Common myeloid progenitor, CD34-positive (primary cell): ENCODE data around the gene AGBL2.
"Not testable (repeated sequence)": the region's sequence is repeated elsewhere in the genome, so short reads cannot be mapped to it uniquely, and the experiment has no call there.

Experiments used
- CTCF ChIA-PET: fragments of 350-600 bp; sonication (Branson Sonifier 250); formaldehyde crosslinking; loops from one replicate; lab custom pipeline; 2021; ENCODE audit warnings: antibody characterized with exemption; lab: Charles Lee
- POLR2A ChIA-PET: fragments of 350-600 bp; sonication (Branson Sonifier 250); formaldehyde crosslinking; loops from one replicate; lab custom pipeline; 2021; ENCODE audit warnings: antibody characterized with exemption; lab: Charles Lee
- DNase-seq, 3 donors: peaks; one replicate each; pipeline versions ENCODE4 v3.0.0 to v3.0.0-alpha.2; 2013
- H3K27ac ChIP-seq, 2 experiments: 1 replicate in 1 of 2; 2 replicates in 1 of 2; pipeline ENCODE4 v1.7.0; 2013; ENCODE audit warnings: inconsistent platforms in 2 of 2, low read length in 2 of 2, mild to moderate bottlenecking in 2 of 2, low read depth in 1 of 2, moderate library complexity in 1 of 2; ENCODE audit not compliant: severe bottlenecking in 2 of 2, insufficient read depth in 1 of 2, poor library complexity in 1 of 2
- H3K27me3 ChIP-seq, 5 experiments: replicated peaks in 2 of 5; 1 replicate in 3 of 5; 2 replicates in 2 of 5; pipeline versions ENCODE4 v1.6.1 to v1.7.0; 2013; ENCODE audit warnings: low read length in 4 of 5, mild to moderate bottlenecking in 2 of 5, moderate library complexity in 2 of 5, inconsistent platforms in 1 of 5; ENCODE audit not compliant: insufficient read depth in 5 of 5, control insufficient read depth in 4 of 5
- H3K36me3 ChIP-seq, 4 experiments: 1 replicate in 2 of 4; 2 replicates in 2 of 4; pipeline versions ENCODE4 v1.6.1 to v1.7.0; 2013; ENCODE audit warnings: low read length in 3 of 4, control low read depth in 1 of 4, mild to moderate bottlenecking in 1 of 4; ENCODE audit not compliant: control insufficient read depth in 4 of 4, insufficient read depth in 4 of 4
- H3K4me1 ChIP-seq, 4 experiments: 1 replicate in 3 of 4; 2 replicates in 1 of 4; pipeline versions ENCODE4 v1.6.1 to v1.7.1; 2013; ENCODE audit warnings: low read length in 3 of 4, mild to moderate bottlenecking in 3 of 4, control low read depth in 1 of 4, inconsistent platforms in 1 of 4, moderate library complexity in 1 of 4; ENCODE audit not compliant: control insufficient read depth in 4 of 4, insufficient read depth in 4 of 4; ENCODE audit errors: control extremely low read depth in 1 of 4
- H3K4me3 ChIP-seq, 7 experiments: 1 replicate in 4 of 7; 2 replicates in 3 of 7; pipeline versions ENCODE4 v1.5.1 to v1.7.0; 2013; ENCODE audit warnings: mild to moderate bottlenecking in 7 of 7, low read length in 6 of 7, moderate library complexity in 6 of 7, inconsistent platforms in 2 of 7, low read depth in 2 of 7, control low read depth in 1 of 7; ENCODE audit not compliant: insufficient read depth in 4 of 7, control insufficient read depth in 1 of 7; ENCODE audit errors: extremely low read depth in 1 of 7
- H3K9me3 ChIP-seq, 5 experiments: 1 replicate in 4 of 5; 2 replicates in 1 of 5; pipeline versions ENCODE4 v1.6.1 to v1.7.1; 2013; ENCODE audit warnings: low read length in 4 of 5, mild to moderate bottlenecking in 2 of 5, inconsistent platforms in 1 of 5, low read depth in 1 of 5, moderate library complexity in 1 of 5; ENCODE audit not compliant: control insufficient read depth in 4 of 5, insufficient read depth in 2 of 5; ENCODE audit errors: control extremely low read depth in 1 of 5
- WGBS: methylation state at CpG from one replicate; pipeline ENCODE4 v1.1.5; 2013; ENCODE audit not compliant: insufficient coverage; 5-methylcytosine and 5-hydroxymethylcytosine counted together

The AGBL2 gene

GRCh38 chr11:47642099-47642855, 72.9 kb downstream of the AGBL2 start, which contains the start of gene MTCH2:
TSS of gene MTCH2 (minus strand) at chr11:47642559. CDS start at chr11:47642465, 94 bp downstream.
- CTCF ChIA-PET, result no interaction called here
- 0% methylated on average over 71 of the region's 78 CpGs for WGBS
- Histone ChIP-seq H3K9me3 (no peaks in the 10 kb centered on the region), H3K4me1 (peaks cover 8 to 20% (median 14%) of the 10 kb centered on the region in 4 experiments), H3K27ac (peak within 1 kb of the TSS; percentile 86 to 95), H3K4me3 (peak within 1 kb of the TSS; percentile 85 to 96 (median 86)), H3K27me3 (no peaks in the 10 kb centered on the region), H3K36me3 (peaks cover 2 to 20% (median 8%) of the 10 kb centered on the region in 4 experiments)
- POLR2A ChIA-PET, result no interaction called here
- DNase-seq, result peak; percentile 96

- H3K36me3 ChIP-seq, result peaks cover 2 to 23% (median 9%) of the 10 kb centered on the region in 4 experiments
- 7% methylated on average over 3 of the region's 14 CpGs for WGBS
- H3K4me1 ChIP-seq, result peaks cover 8 to 20% (median 14%) of the 10 kb centered on the region in 4 experiments
- peak overlapping the region; percentile 85 to 96 (median 86) for H3K4me3 ChIP-seq
- DNase-seq, result no peak
- POLR2A ChIA-PET, result interaction anchor here (0.7 kb wide), 1 partner anchor 77 kb away, joined by 3 read pairs; no protein-coding TSS in a partner anchor
- CTCF ChIA-PET, result no interaction called here
- H3K27ac ChIP-seq, result peak overlapping the region; percentile 86 to 95
- no peaks in the 10 kb centered on the region for H3K27me3 ChIP-seq
- H3K9me3 ChIP-seq, result no peaks in the 10 kb centered on the region
Observed at GRCh38 chr11:47641600-47642098, 73.5 kb downstream of the AGBL2 start.

- H3K36me3 ChIP-seq, result peaks cover 2 to 23% (median 10%) of the 10 kb centered on the region in 4 experiments
- DNase-seq, POLR2A ChIA-PET, H3K4me3 ChIP-seq, H3K27me3 ChIP-seq, H3K27ac ChIP-seq, H3K9me3 ChIP-seq: not testable (repeated sequence)
- CTCF ChIA-PET, result interaction anchor here (0.6 kb wide), 1 partner anchor 23 kb away, joined by 3 read pairs; no protein-coding TSS in a partner anchor
- WGBS, result 100% methylated on average over 4 of the region's 6 CpGs
- peaks cover 8 to 20% (median 14%) of the 10 kb centered on the region in 4 experiments for H3K4me1 ChIP-seq
Observed at GRCh38 chr11:47640506-47640905, 74.7 kb downstream of the AGBL2 start.

DNA sequence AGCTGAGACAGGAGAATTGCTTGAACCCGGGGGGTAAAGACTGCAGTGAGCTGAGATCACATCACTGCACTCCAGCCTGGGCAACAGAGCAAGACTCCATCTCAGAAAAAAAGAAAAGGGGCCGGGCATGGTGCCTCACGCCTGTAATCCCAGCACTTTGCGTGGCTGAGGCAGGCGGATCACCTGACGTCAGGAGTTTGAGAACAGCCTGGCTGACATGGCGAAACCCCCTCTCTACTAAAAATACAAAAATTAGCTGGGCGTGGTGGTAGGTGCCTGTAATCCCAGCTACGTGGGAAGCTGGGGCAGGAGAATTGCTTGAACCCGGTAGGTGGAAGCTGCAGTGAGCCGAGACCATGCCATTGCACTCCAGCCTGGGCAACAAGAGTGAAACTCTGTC, 78.8 kb downstream of the AGBL2 start:
- H3K9me3 ChIP-seq, H3K27me3 ChIP-seq, H3K27ac ChIP-seq, POLR2A ChIA-PET, H3K4me1 ChIP-seq, H3K4me3 ChIP-seq, DNase-seq: not testable (repeated sequence)
- WGBS, result 100% methylated on average over 7 of the region's 11 CpGs
- peaks cover 8 to 47% (median 29%) of the 10 kb centered on the region in 4 experiments for H3K36me3 ChIP-seq
- CTCF ChIA-PET, result interaction anchor here (0.6 kb wide), 1 partner anchor 11 kb away, joined by 4 read pairs; no protein-coding TSS in a partner anchor

DNA sequence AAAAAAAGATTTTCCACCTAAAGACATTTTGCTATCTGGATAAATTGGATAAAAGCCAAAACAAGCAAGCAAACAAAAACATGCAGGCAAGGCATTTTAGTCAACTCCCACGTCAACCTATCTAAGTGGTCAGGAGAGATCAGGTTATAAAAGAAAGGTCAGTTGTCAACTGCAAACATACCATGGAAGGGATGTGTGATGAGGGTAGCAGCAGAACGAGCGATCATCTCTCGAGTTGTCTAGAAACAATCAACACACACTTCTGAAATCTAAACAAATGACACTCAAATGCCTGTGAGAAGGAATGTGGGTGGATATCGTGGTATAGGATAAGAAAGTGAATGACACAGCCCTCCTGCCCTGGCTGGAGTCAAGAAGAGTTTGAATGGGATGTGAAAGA, 83.7 kb downstream of the AGBL2 start:
- H3K27me3 ChIP-seq, result no peaks in the 10 kb centered on the region
- no peaks in the 10 kb centered on the region for H3K9me3 ChIP-seq
- H3K27ac ChIP-seq, result no peak overlapping the region
- ChIA-PET CTCF (no interaction called here), POLR2A (no interaction called here)
- no peak overlapping the region for H3K4me3 ChIP-seq
- H3K4me1 ChIP-seq, result no peaks in the 10 kb centered on the region
- peaks cover 17 to 66% (median 44%) of the 10 kb centered on the region in 4 experiments for H3K36me3 ChIP-seq
- WGBS, result no CpG with 5 or more reads among the region's 5 CpGs
- DNase-seq, result no peak

- H3K4me1 ChIP-seq, result no peaks in the 10 kb centered on the region
- DNase-seq, result no peak
- H3K27ac ChIP-seq, result no peak overlapping the region
- no peaks in the 10 kb centered on the region for H3K9me3 ChIP-seq
- ChIA-PET CTCF (interaction anchor here (1.2 to 3.2 kb wide), 3 partner anchors 11 to 149 kb away, joined by 3 to 10 read pairs (median 5); no protein-coding TSS in a partner anchor), POLR2A (no interaction called here)
- WGBS, result 97% methylated on average over 3 of the region's 4 CpGs
- peaks cover 16 to 75% (median 51%) of the 10 kb centered on the region in 4 experiments for H3K36me3 ChIP-seq
- no peaks in the 10 kb centered on the region for H3K27me3 ChIP-seq
- H3K4me3 ChIP-seq, result no peak overlapping the region
Observed at GRCh38 chr11:47628026-47628425, 87.1 kb downstream of the AGBL2 start.

DNA sequence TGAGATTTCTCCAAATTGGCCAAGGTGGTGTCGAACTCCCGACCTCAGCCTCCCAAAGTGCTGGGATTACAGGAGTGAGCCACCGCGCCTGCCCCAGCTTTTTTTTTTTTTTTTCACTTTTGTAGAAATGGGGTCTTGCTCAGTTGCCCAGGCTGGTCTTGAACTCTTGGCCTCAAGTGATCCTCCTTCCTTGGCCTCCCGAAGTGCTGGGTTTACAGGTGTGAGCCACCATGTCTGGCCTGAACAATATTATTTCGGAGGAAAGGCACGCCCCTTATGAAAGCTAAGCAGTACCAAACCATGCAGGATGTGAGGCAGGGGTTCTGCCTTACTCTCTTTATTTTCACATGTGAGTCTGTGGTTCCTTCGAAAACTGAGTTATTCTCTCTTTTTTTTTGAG, 88.9 kb downstream of the AGBL2 start:
- ChIA-PET POLR2A (no interaction called here), CTCF (interaction anchor here (0.6 to 1.7 kb wide), 3 partner anchors 9 to 147 kb away, joined by 4 to 5 read pairs (median 4); no protein-coding TSS in a partner anchor)
- Histone ChIP-seq H3K27ac (no peak overlapping the region), H3K4me3 (no peak overlapping the region), H3K4me1 (no peaks in the 10 kb centered on the region), H3K27me3 (no peaks in the 10 kb centered on the region), H3K36me3 (peaks cover 16 to 82% (median 55%) of the 10 kb centered on the region in 4 experiments), H3K9me3 (no peaks in the 10 kb centered on the region)
- WGBS, result 97% methylated on average over 5 of the region's 8 CpGs
- DNase-seq, result no peak
